Activated effector memory CD4-positive, alpha-beta T cell treated with anti-CD3 and anti-CD28 coated beads, Interleukin-2, amount 50 U/mL, for 16 hours (primary cell): ENCODE measurements around the gene GFRA1.

Source experiments
- DNase-seq: peaks from one replicate; pipeline ENCODE4 v3.0.0-alpha.2; 2020

The GFRA1 gene

DNA sequence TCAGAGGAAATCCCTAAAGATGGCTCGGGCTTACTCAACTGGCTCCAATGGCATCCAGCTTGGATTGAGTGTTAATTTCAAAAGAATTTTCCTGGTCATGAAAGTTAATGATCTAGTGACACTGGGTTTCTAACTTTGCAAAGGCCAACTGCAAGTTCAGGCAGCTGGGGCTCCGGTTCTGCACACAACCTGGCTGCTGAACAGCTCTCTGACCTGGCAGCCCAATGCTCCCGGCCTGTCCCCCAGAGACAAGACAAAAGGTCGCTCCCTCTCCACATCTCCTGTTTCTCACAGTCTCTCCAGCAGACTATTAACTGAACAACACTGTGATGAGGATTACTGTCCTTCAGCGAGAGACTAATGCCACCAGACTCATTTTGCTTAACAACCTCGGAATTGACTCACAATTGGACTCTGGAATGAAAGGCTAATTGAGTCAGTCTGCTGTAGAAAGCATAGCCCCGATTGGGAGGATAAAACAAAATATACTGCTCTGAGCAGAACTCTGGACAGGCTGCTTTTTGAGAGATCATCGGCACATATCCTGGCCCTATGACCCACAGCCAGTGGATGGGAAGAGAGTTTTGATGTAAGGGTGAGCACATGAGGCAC is 174.5 kb downstream of the GFRA1 start:
- no peak for DNase-seq

DNA sequence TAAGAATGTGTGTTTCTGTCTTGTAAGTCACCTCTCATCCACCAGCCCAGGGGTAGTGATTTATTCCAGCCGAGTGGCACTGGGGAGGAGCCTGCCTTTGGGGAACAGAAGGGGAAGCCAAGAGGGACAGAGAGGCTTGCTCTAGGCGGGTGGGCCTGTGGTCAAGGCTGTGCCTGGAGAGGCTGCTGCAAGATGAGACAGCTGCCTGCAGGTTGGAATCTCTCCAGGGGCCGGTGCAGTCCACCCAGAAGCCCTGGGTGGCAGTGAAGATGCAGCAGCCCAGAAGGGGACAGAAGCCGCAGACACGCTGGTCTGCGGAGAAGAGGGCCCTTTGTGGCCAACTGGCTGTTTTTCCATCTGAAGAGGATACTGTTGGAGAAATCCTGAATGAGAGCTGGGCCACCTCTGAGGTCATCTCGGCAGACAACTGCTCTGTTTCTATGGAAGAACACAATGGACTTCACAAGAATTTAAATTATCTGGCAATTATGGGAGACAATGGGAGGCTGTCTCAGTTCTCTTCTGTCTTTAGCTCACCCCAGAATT is 175.7 kb downstream of the GFRA1 start:
- DNase-seq = no peak

DNA sequence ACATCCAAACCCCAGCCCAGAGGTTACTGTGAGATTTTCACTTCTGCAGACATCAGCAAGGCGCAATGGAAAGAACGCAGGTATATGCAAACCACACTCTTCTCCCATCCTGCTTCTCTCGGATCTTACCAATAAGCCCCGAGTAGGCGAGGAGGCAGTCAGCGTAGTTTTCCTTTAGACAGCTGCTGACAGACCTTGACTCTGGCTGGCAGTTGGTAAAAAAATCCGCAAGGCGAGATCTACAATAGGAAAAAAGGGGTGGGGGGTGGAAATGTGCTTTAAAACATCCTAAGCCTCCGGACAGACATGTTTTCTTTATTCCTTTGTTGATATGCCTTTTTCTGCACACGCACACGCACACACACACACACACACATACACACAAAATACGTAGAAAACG is 176.5 kb downstream of the GFRA1 start:
- no peak for DNase-seq

DNA sequence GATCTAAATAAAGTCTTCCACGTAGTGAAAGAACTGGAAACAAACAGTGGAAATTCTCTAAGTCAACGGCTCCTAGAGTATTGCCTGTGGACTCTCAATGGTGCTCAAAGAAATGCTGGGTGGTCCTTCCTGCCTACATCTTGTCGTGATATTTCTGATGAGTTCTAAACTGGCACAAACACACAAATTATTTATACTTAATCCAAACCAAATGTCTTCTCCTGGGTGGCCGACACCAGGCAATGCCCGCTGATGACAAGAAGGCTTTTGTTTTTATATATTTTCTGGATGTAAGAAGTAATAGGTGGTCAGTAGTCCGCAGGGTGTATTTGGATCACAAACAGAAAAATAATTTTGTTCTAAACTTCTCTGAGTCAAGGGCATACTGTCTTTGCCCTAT is 178.7 kb downstream of the GFRA1 start:
- no peak for DNase-seq

DNA sequence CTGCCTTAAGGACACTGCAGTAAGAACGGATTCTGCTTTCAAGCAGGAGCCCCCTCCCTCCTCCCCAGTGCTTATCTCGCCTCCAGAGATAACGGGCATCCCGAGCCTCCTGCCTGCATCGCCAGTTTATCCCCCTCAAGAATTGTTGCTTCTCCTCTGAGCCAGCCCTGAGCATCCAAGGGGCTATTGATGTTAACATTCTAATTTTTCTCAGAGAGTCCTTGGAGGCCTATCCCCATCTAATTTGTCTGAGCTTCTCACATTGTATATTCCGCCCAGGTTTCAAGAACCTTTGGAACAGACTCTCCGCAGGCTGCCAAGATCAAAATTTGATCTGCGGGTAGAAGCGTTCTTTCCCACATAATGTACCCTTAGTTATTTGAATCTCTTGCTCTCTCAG is 180.0 kb downstream of the GFRA1 start:
- DNase-seq = no peak

DNA sequence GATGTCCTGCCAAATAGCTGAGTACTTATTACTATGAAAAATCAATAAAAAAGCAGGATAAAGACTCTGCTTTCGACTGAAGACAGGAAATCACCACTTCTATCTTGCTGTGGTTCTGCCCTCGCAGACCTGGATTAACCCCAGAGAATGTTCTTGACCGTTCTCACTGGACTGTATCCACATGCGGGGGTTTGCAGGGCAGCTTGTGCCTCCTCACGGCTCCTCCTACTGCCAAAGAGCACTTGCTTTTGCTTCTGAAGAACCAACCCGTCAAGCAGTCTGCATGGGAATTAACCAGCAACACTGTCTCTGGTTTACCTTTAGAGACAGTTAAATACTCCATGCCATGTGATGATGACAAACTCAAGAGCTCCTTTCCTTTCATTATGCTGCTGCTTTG is 184.0 kb downstream of the GFRA1 start:
- no peak for DNase-seq

DNA sequence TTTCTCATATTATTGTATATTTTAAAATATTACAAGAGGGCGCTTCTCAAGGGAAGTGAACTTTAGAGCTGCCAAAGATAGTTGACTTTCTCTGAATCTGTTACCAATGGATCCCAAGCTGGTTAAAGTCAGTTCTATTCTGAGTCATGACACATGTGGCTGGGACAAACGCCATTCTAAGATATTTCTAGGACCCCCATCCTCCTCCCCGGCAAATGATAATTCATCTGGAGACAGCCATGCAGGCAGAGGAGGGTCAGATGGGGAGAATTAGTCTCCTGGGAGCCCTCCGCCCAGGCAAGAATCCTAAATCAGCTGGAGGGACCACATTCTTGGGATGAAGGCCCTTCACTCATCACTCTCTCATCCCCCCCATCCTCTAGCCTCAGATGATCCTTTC is 187.7 kb downstream of the GFRA1 start:
- DNase-seq = no peak

DNA sequence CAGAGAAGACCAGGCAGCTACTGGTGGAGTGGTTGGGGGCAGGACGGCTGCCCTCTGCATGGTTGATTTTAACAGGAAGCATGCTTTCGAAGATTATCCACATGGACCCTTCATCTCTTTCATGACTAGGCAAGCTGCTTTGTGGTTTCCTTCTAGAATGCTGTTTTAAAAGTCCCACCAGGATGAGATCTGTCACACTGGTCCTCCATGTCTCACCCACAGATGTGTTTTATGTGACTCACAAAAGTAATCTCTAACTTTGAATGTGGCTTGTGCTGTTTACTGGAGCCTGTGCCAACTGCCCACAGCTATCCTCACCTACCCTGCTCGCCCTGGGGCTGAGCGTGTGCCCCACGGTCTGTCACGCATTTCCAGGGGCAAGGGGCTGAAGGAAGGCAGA is 188.8 kb downstream of the GFRA1 start:
- no peak for DNase-seq

DNA sequence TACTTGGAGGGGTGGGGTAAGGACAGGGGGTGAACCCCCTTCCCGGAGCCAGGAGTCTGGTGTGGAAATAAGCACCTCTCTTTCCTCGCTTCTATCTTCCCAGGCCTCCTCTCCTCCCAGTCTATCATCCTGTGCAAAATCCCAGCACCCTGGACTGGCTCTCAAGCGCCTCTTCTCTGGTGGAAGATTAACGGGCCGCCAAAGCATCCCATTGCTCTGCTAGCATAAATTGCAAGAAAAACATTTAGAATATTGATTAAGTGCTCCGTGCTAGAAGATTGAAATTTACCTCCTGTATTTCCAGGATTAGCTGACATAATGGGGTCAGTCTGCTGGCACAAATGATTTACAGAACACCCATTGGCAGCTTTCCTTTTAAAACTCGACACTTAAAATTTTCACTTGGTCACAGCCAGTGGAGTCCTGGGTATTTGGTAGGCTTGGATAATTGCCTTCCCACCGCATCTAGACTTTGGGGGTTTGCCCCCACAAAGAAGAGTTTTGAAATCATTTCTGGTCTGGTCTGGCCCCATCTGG is 189.7 kb downstream of the GFRA1 start:
- DNase-seq = no peak

DNA sequence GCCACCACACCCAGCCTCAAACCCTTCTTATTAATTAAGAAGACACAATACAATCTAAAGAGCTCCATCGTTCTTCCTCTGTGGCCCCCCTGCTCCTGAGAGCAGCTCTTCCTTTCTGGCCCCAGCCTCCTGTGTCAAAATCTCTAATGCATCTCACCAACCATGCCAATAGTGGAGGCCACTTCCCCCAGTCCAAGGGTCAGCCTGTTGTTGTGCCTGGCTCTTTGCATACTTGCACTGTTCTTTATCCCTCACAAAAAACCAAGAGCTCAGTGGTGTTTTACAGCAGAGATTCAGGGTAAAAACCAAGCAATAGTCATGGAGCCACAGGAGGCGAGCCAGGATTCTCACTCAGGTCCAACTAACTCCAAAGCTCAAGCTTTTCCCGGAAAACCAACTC is 190.2 kb downstream of the GFRA1 start:
- DNase-seq = no peak

DNA sequence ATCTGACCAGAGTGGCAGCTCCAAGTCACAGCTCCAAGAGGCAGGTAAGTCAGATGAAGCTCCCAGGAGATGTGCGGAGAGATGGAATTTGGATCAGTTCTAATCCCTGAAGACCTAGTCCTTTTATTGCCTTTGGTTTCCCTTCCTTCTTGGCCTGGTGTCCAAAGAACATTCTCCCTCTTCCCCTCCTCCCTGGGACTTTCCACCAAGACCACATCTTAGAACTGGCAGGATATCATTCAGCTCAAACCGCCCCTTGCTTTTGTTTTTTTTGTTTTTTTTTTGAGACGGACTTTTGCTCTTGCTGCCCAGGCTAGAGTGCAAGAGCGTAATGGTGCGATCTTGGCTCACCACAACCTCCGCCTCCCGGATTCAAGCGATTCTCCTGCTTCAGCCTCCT is 190.8 kb downstream of the GFRA1 start:
- no peak for DNase-seq

DNA sequence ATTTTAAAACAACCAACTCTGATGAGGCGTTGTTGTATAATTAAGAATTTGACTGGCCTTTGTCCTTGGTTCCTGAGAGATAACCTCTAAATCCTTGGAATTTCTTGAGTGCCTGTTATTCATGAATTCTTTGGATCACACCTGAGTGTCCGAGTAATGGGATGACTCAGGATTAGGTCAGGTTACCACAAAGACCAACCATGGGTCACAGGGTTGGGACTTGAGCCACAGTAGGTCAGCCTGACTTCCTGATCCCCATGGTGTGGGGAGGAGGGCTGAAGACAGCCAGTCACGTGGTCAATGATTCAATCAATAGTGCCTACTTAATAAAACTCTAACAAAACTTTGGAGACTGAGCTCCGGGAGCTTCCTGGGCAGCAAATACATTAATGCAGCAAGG is 192.5 kb downstream of the GFRA1 start:
- no peak for DNase-seq

DNA sequence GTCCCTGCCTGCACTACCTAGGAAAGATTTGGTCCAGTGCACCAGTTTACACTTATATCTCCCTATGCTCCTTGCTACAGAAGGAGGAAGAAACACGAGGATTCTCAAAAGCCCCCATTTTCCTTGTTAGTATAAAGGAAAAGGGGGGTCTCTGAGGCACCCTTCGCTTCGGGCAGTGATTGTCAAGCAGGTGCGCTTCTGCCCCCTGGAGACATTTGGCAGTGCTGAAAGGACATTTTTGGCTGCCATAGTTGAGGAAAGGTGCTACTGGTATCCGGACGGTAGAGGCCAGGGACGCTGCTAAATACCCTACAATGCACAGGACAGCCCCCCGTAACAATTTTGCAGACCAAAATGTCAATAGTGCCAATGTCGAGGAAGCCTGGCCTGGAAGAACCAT is 193.7 kb downstream of the GFRA1 start:
- no peak for DNase-seq

DNA sequence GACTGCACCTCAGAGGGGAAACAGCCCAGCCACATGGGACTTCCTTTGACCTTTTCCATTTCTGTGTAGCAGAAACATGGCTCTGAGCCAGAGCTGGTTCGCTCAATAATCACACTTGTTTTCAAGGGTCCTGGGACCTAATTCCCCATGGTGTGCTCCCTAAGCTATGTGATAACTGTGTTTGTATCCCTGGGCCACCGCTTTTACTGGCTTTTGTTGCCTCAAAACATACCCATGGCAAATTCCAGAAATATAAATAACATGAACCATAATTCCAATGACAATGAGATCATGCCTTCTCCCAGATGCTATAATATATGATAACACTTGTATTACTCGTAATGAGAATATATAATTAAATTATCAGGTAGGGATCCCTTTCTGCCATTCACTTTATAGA is 196.4 kb downstream of the GFRA1 start:
- no peak for DNase-seq

DNA sequence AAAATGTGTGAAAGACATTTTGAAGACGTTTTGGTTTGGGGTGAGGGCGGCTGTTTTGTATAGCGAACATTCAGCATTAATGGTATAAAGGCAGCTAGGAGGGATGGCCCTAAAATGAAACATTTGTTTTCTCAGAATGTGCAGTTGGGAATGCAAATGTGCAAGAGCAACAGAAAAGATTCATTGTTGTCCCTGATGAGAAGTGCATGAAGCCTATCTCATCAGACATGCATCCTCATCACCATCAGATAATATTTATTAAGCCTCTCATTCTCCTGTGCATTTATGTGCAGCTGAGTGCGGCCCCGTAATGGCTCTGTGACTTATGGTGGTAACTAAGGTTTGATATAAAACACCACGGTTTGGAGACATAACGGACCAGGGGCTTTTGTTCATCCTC is 199.5 kb downstream of the GFRA1 start:
- no peak for DNase-seq

DNA sequence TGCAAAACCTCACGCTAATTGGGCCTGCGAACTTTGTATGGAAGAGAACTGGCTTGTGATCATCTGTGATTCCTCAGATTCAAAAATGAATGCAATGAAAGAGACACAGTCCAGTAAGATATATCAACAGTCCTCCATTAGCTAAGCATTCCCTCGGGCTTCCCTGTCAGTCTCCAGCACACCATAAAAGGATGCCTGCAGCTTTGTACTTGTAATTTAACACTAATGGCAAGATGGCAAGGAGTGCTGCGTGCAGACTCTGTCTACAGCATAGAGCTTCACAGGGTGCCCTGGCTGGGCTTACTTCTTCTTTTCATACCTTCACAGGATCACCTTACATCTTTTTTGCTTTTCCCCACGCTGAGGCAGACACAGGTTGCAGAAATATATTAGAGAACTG is 200.0 kb downstream of the GFRA1 start:
- DNase-seq = no peak

DNA sequence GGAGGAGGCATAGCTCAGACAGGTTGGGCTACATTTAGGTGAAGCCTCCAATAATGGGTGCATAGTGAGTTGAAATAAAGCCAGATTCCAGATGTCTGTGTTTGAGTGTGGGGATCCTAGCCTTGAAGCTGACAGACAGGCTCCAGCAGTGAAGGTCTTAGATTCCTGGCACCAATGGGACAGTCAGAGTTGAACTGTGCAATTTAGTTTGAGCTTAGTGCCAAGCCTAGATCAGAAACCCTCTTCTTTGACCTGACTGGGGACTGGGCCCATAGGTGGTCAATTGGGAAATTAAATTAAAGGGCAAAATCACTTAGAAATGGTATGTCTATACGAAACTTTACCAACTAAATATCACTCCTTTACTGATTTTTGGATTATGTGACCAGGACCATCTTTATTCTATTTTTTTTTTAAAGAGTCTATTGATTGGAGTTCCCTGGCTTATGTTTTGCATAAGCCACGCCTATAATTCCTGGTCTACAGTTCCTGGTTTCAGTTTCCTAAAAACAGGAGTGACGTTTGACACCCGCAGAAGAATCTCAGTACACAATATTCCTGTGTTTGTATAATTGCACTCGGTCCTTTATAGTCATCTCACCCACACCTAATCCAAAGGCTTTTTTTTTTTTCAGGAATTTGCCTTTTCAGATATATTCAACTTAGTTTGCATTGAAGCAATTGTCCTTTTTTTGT is 201.4 kb downstream of the GFRA1 start:
- no peak for DNase-seq

DNA sequence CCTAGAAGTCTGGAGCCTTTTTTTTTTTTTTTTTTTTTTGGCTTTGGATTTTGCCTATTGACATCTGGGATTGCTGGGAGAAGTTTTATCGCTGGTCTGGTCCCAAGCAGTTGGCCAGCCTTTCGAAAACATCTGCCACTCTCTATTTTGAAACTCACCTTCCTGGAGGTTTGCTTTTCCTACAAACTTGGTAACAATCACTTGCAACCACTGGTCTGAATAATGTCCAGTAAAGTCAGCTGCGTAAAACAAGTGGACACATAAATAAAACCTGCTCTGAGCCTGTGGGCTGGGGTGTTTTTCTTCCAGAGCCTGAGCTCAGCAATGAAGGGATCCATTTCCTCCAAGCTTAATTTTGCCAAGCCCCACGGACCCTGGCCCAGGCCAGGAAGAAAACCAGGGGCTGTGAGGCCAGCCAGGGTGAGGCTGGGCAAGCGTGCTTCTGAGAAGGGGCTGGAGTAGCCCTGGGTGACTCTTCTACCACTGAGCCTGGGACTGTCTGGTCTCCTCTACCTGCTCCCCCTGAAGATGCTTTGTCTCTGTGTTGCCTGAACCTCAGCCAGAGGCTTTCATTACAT is 202.2 kb downstream of the GFRA1 start:
- DNase-seq = no peak

DNA sequence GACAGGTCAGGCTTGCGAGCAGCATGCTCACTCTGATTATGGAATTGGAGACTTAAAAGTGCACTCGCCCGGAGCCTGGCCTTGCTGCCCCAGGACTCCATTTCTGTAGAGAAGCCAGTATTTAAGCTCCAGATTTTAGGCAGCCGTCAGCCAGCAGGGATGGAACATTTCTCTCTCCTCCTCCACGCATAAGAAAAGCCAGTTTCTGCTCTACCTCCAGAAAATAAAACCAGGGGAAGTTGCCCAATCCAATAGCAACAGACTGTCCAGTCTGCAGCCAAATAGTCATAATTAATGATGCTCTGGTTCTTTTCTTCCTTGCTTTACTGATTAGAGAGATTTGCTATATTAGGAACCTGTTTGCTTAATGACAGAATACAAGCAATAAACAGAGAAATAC is 203.2 kb downstream of the GFRA1 start:
- DNase-seq = no peak

DNA sequence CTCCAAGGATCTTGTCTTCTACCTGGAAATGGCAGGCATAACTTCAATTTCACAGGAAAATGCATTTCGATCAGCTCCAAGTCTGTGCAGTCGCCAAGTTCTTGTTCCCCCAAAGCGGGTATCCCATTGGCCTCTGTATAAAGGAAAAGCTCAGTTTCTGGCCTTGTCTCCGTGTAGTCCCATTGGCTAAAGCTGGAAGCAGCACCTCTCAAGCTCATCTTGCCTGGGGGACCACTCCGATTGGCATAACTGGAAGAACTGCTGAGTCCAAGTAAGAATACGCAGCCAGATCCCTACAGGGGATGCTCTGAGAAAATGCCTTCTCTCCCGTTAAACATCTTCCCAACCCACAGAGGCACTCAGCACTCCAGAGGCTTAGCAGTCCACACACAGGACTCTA is 205.2 kb downstream of the GFRA1 start:
- no peak for DNase-seq

DNA sequence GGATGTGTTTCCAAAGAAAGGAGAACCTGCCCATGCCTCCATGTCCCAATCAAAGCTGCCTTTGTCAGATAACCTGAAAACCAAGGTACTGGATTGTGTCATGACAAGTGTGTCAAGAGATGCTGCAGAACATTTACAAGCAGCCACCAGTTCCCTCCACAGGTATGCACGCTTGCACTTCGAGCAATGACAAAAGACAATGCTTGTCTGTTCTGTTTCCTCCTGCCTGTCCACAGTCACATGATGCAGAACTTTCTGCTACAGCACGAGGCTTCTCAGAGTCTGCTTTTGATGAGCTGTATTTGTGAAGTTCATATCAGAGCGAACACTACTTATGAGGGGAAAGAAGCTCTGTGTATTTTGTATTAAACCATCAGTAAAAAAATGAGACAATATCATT is 209.9 kb downstream of the GFRA1 start:
- no peak for DNase-seq

DNA sequence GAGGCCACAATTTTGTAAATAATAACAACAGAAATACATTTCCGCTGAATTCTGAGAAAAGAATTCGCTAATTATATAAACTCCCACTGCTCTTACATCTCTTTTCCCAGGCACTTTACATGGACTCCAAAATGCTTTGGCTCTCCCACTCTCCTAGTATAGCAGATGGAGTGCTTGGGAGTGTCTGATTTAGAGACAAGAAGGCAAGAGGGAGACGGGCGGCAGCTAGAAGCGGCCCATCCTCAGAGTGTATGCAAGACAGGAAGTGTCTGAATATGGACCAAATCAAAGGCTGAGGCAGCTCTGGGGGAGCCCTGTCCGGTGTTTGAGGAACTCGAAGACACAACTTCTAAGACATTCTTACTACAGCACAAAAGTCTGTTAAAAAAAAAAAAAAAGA is 212.1 kb downstream of the GFRA1 start:
- no peak for DNase-seq

DNA sequence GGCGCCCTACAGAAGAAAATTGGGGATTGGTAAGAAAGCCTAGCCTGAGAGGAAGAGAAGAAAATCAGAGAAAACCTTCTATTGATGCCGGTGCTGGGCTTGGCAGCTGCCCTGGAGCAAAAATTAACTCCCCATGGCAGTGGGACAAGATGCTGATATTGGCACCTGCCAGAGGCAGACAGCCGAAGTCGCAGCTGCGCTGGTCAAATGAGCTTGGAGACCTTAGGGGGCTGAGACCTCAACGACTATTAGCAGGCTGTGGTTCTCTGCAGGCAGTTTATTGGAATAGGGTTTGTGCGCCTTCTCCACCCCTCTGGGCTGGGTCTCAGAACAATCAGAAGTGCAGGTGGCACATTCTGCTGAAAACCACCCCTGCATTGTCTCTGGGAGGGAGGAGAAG is 213.7 kb downstream of the GFRA1 start:
- DNase-seq = no peak
